PFSK-1 (cell line): ENCODE measurements around the gene C1orf141.

Experiments
- FOXP2 ChIP-seq: optimal IDR thresholded peaks from 2 replicates; pipeline ENCODE3; 2011; ENCODE audit warnings: borderline replicate concordance, control low read depth, inconsistent platforms; ENCODE audit not compliant: insufficient read depth; ENCODE audit errors: extremely low read length, extremely low read depth
- POLR2AphosphoS5 ChIP-seq: IDR thresholded peaks from 2 replicates; pipeline ENCODE4 v1.6.1; 2012; ENCODE audit warnings: low read depth, mild to moderate bottlenecking, control low read depth, low read length, moderate library complexity
- SIN3A ChIP-seq: IDR thresholded peaks from 2 replicates; pipeline ENCODE4 v1.6.1; 2012; ENCODE audit warnings: mild to moderate bottlenecking, low read length, moderate library complexity, borderline replicate concordance; ENCODE audit not compliant: insufficient read depth
- TAF1 ChIP-seq: IDR thresholded peaks from 2 replicates; pipeline ENCODE4 v1.6.1; 2012; ENCODE audit warnings: low read length, control low read depth, borderline replicate concordance; ENCODE audit not compliant: insufficient read depth
- TF ChIP-seq, protein P1 (sequence below), 2 experiments: IDR thresholded peaks; 2 replicates each; pipeline versions ENCODE4 v1.6.1 to v1.8.0; 2011 to 2012; ENCODE audit warnings: low read depth in 2 of 2, low read length in 2 of 2, control low read depth in 1 of 2, inconsistent platforms in 1 of 2, mild to moderate bottlenecking in 1 of 2, moderate library complexity in 1 of 2; ENCODE audit not compliant: insufficient read depth in 1 of 2

The C1orf141 gene

DNA sequence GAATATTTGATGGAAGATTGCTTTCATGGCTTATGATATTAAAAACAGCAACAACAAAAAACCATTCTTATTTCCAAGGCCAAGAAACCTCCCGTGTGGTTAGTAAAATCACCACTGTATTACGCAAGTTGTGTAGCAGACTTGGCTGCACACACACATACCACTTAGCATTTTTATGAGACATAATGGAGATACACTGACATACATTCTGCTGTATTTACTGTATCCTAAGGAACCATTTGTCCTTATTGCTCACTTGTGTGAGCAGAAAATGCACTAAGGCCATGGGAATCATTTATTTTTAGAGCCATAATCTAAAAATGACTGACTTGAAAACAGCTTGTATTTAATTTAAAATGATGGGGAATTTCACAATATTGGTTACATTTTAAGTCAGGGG, 584 bp upstream of the C1orf141 start:
- no peak for TF ChIP-seq POLR2AphosphoS5
- no peak for TF ChIP-seq TAF1
- TF ChIP-seq SIN3A: no peak
- TF ChIP-seq, protein P1, sequence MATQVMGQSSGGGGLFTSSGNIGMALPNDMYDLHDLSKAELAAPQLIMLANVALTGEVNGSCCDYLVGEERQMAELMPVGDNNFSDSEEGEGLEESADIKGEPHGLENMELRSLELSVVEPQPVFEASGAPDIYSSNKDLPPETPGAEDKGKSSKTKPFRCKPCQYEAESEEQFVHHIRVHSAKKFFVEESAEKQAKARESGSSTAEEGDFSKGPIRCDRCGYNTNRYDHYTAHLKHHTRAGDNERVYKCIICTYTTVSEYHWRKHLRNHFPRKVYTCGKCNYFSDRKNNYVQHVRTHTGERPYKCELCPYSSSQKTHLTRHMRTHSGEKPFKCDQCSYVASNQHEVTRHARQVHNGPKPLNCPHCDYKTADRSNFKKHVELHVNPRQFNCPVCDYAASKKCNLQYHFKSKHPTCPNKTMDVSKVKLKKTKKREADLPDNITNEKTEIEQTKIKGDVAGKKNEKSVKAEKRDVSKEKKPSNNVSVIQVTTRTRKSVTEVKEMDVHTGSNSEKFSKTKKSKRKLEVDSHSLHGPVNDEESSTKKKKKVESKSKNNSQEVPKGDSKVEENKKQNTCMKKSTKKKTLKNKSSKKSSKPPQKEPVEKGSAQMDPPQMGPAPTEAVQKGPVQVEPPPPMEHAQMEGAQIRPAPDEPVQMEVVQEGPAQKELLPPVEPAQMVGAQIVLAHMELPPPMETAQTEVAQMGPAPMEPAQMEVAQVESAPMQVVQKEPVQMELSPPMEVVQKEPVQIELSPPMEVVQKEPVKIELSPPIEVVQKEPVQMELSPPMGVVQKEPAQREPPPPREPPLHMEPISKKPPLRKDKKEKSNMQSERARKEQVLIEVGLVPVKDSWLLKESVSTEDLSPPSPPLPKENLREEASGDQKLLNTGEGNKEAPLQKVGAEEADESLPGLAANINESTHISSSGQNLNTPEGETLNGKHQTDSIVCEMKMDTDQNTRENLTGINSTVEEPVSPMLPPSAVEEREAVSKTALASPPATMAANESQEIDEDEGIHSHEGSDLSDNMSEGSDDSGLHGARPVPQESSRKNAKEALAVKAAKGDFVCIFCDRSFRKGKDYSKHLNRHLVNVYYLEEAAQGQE (IDR thresholded peaks at IDR 0.05; ENCODE audit: insufficient read depth in 1 of 2, low read depth in 2 of 2, low read length in 2 of 2): no peak
- TF ChIP-seq FOXP2: no peak

GRCh38 chr1:67133177-67133576, 1.6 kb downstream of the C1orf141 start:
- TF ChIP-seq TAF1 (no peak), POLR2AphosphoS5 (no peak), SIN3A (no peak), FOXP2 (no peak)
- TF ChIP-seq, protein P1 (IDR thresholded peaks at IDR 0.05; ENCODE audit: insufficient read depth in 1 of 2, low read depth in 2 of 2, low read length in 2 of 2): no peak

DNA sequence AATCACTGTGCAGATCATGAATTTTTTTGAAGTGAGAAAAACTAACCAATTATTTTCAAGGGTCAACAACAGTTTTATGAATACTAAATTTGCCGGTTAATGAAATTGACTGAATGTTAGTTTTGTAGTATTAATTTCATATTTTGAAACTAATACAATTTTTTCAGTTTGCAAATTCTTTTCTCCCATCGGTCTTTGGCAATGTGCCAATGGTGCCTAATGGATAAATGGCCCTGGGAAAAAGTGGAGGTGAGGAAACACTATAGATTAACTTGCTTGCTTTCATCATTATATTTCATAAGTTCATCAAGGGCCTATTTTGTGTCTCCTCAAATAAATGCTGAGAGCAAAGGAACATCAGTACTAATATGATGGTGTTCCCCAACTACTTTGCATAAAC, 4.1 kb downstream of the C1orf141 start:
- TF ChIP-seq TAF1: no peak
- TF ChIP-seq, protein P1 (IDR thresholded peaks at IDR 0.05; ENCODE audit: insufficient read depth in 1 of 2, low read depth in 2 of 2, low read length in 2 of 2): no peak
- TF ChIP-seq POLR2AphosphoS5: no peak
- no peak for TF ChIP-seq FOXP2
- no peak for TF ChIP-seq SIN3A

DNA sequence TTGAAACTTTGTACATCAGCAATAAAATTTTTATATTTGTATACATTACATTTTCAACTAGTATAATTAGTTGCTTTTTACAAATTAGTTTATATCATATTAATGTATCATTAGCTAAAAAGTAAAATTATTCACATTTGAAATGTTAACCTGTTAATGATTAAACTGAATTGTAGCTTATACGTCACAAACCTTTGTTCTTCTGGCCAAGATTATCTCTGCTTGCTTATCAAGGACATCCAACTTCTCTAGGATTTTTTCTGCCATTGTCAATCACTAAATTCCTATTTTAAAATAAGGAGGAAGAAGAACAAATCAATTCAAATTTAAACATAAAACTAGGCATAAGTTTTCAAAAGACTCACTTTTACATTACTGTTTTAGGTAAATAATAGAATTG, 7.8 kb downstream of the C1orf141 start:
- TF ChIP-seq SIN3A: no peak
- TF ChIP-seq FOXP2: no peak

DNA sequence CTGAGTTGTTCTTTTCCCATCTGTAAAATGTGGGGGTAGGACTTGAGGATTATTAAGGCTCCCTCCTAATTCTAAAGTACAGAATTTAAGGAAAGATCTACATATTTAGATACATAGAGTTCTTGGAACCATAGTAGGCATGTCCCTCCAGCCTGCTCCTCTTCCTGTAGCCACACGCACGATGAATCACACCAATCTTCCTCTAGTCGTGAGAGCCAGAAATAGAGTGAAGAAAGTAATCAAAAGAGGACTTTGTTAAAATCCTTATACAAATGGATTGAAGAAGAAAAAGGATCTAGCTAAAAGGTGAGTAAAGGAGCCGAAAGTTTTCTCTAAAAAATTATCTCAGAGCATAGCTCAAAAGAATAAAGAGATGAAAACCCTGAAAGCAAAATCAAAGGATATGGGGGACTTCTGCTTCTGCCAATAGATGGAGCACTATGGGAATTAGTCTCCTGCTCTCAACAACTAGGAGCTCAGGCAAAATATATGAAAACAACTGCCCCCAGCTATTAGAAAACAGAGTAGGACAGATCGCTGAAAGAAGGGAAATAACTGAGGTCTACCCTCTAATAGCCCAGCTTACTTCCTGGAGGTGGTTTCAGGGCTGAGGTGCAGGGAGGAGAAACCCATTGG, 8.5 kb downstream of the C1orf141 start:
- TF ChIP-seq FOXP2: no peak
- no peak for TF ChIP-seq TAF1
- no peak for TF ChIP-seq POLR2AphosphoS5
- TF ChIP-seq SIN3A: no peak
- TF ChIP-seq, protein P1 (IDR thresholded peaks at IDR 0.05; ENCODE audit: insufficient read depth in 1 of 2, low read depth in 2 of 2, low read length in 2 of 2): no peak
